ENCODE measurements around the gene TMEM54.
A peak's percentile ranks its signal among the peaks of the same experiment; 100 is the strongest.

The TMEM54 gene

GRCh38 chr1:32881291-32881690 lies 19.9 kb downstream of the TMEM54 start:
- H3K4me3 ChIP-seq (ENCODE audit: low read depth, low read length) = no peak overlapping the region
- DNase-seq (ENCODE audit: low read depth) = no peak
- TF ChIP-seq POLR2A (IDR thresholded peaks at IDR 0.05; ENCODE audit: extremely low read depth, insufficient read length) (no peak), MAX (IDR thresholded peaks at IDR 0.05; ENCODE audit: low read depth, low read length) (no peak), CTCF (IDR thresholded peaks at IDR 0.05; ENCODE audit: low read depth, low read length) (no peak), MYC (IDR thresholded peaks at IDR 0.05; ENCODE audit: low read depth, low read length) (no peak)

- DNase-seq (ENCODE audit: low read depth) = no peak
- no peak overlapping the region for H3K4me3 ChIP-seq (ENCODE audit: low read depth, low read length)
- no peak for TF ChIP-seq MAX (IDR thresholded peaks at IDR 0.05; ENCODE audit: low read depth, low read length)
These were observed 22.6 kb downstream of the TMEM54 start for GRCh38 chr1:32878637-32879041.

- no peak for TF ChIP-seq CTCF (IDR thresholded peaks at IDR 0.05; ENCODE audit: low read depth, low read length)
- no peak for TF ChIP-seq MAX (IDR thresholded peaks at IDR 0.05; ENCODE audit: low read depth, low read length)
- no peak for TF ChIP-seq POLR2A (IDR thresholded peaks at IDR 0.05; ENCODE audit: extremely low read depth, insufficient read length)
- TF ChIP-seq MYC (IDR thresholded peaks at IDR 0.05; ENCODE audit: low read depth, low read length) = no peak
- no peak for DNase-seq (ENCODE audit: low read depth)
- H3K4me3 ChIP-seq (ENCODE audit: low read depth, low read length) = no peak overlapping the region
These were observed 23.0 kb downstream of the TMEM54 start for GRCh38 chr1:32878183-32878582.

GRCh38 chr1:32877211-32878110 lies 23.7 kb downstream of the TMEM54 start:
- TF ChIP-seq POLR2A (IDR thresholded peaks at IDR 0.05; ENCODE audit: extremely low read depth, insufficient read length) (no peak), MYC (IDR thresholded peaks at IDR 0.05; ENCODE audit: low read depth, low read length) (no peak), MAX (IDR thresholded peaks at IDR 0.05; ENCODE audit: low read depth, low read length) (no peak), CTCF (IDR thresholded peaks at IDR 0.05; ENCODE audit: low read depth, low read length) (no peak)
- H3K4me3 ChIP-seq (ENCODE audit: low read depth, low read length) = no peak overlapping the region
- DNase-seq (ENCODE audit: low read depth) = no peak

- TF ChIP-seq POLR2A (IDR thresholded peaks at IDR 0.05; ENCODE audit: extremely low read depth, insufficient read length) (no peak), CTCF (IDR thresholded peaks at IDR 0.05; ENCODE audit: low read depth, low read length) (peak; percentile 88), MYC (IDR thresholded peaks at IDR 0.05; ENCODE audit: low read depth, low read length) (peak; percentile 40; the same call in 1 of the 2 replicates), MAX (IDR thresholded peaks at IDR 0.05; ENCODE audit: low read depth, low read length) (peak; percentile 40; the same call in 1 of the 2 replicates)
- no peak overlapping the region for H3K4me3 ChIP-seq (ENCODE audit: low read depth, low read length)
- DNase-seq (ENCODE audit: low read depth) = peak; percentile 71
These were observed 24.6 kb downstream of the TMEM54 start for GRCh38 chr1:32876341-32877210.

Measured in NB4 (cell line).